Vagina (tissue), 2 donors: ENCODE results near the gene CCR6.

ENCODE experiments used
- POLR2A ChIP-seq, 2 donors: fragments of 450-650 bp; IDR thresholded peaks; one replicate each; pipeline ENCODE4 v1.6.1; 2017; ENCODE audit warnings: antibody characterized with exemption in 2 of 2, mild to moderate bottlenecking in 2 of 2, moderate library complexity in 2 of 2
- POLR2AphosphoS5 ChIP-seq, 2 donors: sonication (generic); formaldehyde crosslinking; IDR thresholded peaks; one replicate each; pipeline ENCODE4 v1.9.0; 2017; ENCODE audit warnings: antibody characterized with exemption in 2 of 2, mild to moderate bottlenecking in 2 of 2, low read depth in 1 of 2; ENCODE audit not compliant: insufficient read depth in 1 of 2
- TF ChIP-seq, protein P1 (sequence below), 3 experiments: fragments of 450-650 bp in 2 of 3; fragments of 200-600 bp in 1 of 3; sonication (generic) in 1 of 3; IDR thresholded peaks; one replicate each; pipeline ENCODE4 v1.5.1; 2017 to 2019; ENCODE audit warnings: antibody characterized with exemption in 3 of 3, mild to moderate bottlenecking in 2 of 3, moderate library complexity in 2 of 3

DNA sequence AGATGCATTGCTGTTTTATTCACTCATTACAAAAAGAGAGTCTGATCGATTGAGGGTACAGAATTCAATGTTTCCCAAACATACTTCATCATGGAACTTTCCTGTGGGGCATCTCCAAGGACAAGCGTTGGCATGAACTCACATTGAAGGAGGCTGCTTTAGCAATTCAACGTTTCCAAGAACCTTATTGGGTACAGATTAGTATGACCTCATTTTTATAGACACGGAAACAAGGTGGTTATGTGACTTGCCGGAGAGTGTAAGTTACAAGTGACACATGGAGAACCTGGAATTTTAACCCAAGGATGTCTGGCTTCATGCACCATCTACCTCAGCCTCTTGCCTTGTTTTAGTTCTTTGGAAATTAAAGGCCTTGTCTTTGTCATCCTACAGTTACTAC is 26.1 kb downstream of the CCR6 start:
- TF ChIP-seq, protein P1, sequence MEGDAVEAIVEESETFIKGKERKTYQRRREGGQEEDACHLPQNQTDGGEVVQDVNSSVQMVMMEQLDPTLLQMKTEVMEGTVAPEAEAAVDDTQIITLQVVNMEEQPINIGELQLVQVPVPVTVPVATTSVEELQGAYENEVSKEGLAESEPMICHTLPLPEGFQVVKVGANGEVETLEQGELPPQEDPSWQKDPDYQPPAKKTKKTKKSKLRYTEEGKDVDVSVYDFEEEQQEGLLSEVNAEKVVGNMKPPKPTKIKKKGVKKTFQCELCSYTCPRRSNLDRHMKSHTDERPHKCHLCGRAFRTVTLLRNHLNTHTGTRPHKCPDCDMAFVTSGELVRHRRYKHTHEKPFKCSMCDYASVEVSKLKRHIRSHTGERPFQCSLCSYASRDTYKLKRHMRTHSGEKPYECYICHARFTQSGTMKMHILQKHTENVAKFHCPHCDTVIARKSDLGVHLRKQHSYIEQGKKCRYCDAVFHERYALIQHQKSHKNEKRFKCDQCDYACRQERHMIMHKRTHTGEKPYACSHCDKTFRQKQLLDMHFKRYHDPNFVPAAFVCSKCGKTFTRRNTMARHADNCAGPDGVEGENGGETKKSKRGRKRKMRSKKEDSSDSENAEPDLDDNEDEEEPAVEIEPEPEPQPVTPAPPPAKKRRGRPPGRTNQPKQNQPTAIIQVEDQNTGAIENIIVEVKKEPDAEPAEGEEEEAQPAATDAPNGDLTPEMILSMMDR (IDR thresholded peaks at IDR 0.05) = no peak
- no peak for TF ChIP-seq POLR2A (IDR thresholded peaks at IDR 0.05)
- no peak for TF ChIP-seq POLR2AphosphoS5 (IDR thresholded peaks at IDR 0.05; ENCODE audit: insufficient read depth in 1 of 2, low read depth in 1 of 2)
